Upper lobe of left lung (tissue), 4 donors: ENCODE results near the gene OSBPL5.

Source experiments
- POLR2A ChIP-seq, 4 donors: fragments of 450-650 bp; IDR thresholded peaks; one replicate each; pipeline ENCODE4 v1.5.1; 2016 to 2017; ENCODE audit warnings: antibody characterized with exemption in 4 of 4, mild to moderate bottlenecking in 2 of 4
- TF ChIP-seq, protein P1 (sequence below), 6 experiments: fragments of 450-650 bp in 4 of 6; fragments of 200-600 bp in 2 of 6; sonication (generic) in 2 of 6; IDR thresholded peaks; one replicate each; pipeline ENCODE4 v1.5.1; 2016 to 2019; ENCODE audit warnings: antibody characterized with exemption in 6 of 6

DNA sequence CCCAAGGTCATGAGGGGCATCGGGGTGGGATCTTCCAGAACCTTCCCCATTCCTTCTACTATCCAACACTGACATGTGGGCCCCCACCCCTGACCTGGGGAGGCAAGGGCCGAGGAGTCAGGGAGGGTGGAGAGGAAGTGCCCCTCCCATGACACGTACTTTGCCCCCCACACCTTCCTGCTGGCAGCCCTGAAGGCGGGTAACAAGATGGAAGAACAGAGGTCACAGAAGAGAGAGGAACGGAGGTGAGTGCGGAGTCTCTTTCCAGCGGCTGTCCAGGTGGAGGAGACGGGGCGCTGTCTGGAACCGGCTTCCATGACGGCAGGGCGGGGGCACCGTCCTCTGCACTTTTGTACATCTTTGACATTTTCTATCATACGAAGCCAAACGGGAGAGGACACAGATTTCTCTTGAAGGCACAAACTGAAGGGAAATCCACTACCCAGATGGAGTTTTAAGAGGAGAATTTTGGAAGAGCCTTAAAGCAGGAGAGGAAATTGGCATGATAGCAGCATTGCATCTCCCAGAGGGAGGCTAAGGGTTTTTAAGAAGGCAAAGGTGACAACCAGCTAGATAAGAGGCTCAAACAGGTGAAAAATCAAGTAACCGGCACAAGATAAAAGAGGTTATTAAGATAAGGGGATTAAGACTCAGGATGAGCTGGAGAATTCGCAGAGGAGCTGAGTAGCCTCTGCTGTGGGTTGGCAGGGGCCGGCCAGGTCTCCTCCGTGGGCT lies 16.7 kb downstream of the OSBPL5 start:
- TF ChIP-seq, protein P1, sequence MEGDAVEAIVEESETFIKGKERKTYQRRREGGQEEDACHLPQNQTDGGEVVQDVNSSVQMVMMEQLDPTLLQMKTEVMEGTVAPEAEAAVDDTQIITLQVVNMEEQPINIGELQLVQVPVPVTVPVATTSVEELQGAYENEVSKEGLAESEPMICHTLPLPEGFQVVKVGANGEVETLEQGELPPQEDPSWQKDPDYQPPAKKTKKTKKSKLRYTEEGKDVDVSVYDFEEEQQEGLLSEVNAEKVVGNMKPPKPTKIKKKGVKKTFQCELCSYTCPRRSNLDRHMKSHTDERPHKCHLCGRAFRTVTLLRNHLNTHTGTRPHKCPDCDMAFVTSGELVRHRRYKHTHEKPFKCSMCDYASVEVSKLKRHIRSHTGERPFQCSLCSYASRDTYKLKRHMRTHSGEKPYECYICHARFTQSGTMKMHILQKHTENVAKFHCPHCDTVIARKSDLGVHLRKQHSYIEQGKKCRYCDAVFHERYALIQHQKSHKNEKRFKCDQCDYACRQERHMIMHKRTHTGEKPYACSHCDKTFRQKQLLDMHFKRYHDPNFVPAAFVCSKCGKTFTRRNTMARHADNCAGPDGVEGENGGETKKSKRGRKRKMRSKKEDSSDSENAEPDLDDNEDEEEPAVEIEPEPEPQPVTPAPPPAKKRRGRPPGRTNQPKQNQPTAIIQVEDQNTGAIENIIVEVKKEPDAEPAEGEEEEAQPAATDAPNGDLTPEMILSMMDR (IDR thresholded peaks at IDR 0.05): no peak
- no peak for TF ChIP-seq POLR2A (IDR thresholded peaks at IDR 0.05)
